NCI-H187 treated with DMSO at 0.1 percent for 48 hours (cell line): Measurements from ENCODE around the gene CRAT.

Experiments used
- DNase-seq: peaks from one replicate; lab custom pipeline; 2025; lab: John Stamatoyannopoulos, UW

CRAT gene

DNA sequence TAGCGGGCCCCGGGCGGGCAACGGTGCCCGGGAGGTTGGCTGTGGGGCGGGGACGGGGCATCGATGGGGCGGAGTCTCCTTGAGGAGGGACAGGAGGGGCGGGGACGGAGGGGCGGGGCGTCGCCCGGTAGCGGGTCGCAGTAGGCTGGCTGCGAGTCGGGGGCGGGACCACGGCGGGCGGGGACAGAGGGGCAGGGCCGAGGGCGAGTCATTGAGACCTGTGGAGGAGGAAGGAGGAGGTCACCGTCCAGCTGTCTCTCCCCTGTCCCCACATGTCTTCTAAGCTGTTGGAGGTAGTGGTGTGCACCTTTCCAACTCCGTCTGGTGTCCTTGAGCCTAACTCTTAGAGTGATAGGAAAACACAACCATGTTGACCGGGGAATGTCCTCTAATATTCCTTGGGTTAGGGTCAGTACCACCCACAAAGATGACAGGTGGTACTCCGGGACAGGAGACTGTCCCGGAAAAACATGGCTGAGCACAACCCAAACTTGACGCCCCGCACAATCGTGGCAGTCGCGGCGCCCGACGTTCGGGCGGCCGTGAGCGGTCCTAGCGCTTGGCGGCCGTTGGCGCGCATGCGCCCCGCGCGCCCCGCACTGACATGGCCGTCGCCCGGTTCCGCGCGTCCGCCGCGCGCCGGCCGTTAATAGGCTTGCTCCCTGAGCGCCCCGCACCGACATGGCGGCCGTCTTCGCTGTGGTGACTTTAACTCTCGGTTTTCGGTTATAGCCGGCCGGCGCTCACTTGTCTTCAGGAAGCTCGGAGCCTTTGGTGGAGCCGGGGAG is at the start of gene CRAT, which contains the start of gene PTPA:
CRAT (minus strand) TSS at position 54 of the 788 bp plus-strand sequence. CDS start 284 bp downstream, outside the sequence.
PTPA (plus strand) TSS at position 676 of the 788 bp plus-strand sequence. CDS start 186 bp downstream, outside the sequence.
- DNase-seq, result peak; percentile 24

DNA sequence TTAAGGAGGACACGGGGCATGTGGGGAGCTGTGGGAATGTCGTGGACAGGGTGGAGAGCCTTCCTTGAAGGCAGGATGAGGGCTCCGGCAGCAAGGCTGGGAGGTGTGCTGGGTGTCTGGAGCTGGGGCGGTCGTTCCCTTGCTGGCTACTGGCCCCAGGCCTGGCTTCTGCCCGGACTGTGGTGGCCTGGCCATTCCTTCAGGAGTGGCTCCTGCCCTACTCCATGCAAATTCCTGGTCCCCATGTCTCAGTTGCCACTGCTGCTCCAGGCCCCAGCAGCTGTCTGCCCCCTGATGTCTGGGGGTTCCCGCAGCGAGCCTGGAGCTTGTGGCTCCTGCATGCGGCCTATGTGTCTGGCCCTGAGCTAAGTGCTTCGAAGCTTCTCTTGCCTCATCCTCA is 45.6 kb upstream of the CRAT start:
- DNase-seq, result no peak

DNA sequence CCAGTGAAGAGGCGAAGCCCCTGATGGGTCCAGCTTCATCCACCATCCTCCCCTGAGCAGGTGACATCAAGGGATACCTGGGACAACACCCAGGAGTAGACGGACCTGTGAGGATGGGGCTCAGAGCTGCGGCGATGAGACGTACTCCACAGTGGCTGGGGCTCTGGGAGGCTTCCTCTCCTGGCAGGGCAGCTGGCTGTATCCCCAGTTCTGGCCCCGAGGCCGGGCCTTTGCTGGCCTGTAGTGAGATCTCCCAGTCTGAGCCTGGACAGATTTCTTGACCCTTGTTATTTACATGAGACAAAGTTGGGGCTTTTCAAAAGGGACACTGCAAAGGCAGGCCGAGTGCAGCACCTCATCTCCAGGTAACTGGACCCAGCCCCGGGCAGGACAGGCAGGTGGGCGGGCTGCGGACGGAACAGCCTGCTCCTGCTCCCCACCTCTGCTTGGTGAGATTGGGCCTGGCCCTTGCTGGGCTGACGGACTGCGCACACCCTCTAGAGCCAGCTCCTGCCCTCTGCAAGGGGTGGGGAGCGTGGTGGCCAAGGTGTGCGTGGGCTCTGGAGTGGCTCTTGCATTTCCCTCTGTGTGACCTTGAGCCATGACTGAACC is 44.4 kb upstream of the CRAT start:
- DNase-seq, result no peak

DNA sequence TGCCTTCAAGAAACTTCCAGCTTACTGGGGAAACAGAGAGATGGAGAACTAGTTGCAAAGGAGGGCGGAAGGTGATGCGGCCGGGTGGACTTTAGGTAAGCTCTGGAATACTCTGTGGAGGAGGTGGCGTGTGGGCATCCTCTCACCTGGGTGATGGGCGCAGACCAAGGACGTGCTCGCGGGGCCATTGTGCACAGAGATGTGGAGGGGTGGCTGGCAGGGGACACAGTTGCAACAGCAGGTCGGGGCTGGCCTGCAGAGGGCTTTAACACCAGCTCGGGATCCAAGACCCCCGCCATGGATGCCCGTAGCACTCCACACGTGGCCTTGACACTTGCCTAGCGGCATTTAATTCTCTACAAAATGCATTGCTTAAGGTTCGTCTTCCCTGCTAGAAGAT is 40.9 kb upstream of the CRAT start:
- DNase-seq, result no peak

DNA sequence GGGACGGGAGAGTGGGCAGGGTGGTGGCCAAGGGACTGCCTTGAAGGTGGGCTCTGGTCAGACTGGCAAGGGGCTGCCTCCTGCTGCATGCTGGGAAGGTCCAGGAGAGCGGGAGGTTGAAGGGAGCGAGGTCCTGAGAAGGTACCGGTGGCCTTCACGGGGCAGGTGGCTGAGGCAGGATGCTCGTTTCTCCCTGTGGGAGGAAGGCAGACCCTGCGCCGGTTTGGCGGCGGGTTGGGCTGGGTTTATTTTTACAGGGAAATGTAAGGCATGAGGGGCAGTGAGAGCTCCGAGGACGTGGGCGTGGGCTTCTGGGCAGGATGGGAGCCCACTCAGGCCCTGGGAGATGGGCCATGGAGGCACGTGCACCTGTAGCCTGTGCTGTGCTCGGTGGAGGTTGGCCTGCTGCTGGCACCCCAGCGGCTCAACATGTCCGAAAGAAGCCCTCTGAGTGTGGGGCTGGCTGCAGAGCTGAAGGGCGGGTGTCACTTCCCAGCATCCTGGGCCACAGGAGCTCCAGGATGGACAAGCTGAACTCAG is 40.1 kb upstream of the CRAT start:
- DNase-seq, result no peak

DNA sequence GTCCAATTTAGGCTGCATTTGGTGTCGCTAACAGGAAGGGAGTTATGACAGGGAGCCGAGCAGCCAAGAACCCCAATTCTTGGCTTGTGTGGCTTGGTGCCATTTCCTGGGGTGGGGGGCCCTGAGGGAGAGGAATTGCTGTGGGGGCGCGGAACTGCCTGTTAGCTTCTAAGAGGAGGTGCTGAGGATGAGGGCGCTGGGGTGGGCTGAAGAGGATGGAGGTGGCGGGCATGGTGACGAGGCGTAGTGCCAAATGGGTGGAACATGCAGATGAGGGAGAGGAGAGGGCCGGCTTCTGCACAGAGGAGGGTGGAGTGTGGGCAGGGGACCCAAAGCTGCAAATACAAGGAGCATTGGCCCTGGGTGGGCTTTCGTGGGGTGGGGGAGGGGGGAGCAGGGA is 39.5 kb upstream of the CRAT start:
- no peak for DNase-seq

DNA sequence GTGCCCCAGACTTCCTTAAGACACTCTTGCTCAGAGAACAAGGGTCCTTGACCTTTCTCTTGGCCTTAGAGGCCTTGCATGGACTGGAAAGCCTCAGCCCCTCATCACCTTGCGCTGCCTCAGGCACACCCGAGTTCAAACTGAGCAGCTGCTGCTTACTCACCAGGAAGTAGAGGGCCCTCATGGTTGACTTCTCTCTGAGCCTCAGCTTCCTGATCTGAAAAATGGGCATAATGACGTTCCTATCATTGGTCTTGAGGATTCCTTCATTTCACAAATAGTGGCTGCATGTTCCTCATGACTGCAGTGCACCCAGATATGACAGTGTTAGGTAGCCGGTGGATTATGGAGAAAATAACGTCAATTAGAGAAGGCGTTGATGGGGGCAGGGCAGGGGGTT is 38.8 kb upstream of the CRAT start:
- no peak for DNase-seq

DNA sequence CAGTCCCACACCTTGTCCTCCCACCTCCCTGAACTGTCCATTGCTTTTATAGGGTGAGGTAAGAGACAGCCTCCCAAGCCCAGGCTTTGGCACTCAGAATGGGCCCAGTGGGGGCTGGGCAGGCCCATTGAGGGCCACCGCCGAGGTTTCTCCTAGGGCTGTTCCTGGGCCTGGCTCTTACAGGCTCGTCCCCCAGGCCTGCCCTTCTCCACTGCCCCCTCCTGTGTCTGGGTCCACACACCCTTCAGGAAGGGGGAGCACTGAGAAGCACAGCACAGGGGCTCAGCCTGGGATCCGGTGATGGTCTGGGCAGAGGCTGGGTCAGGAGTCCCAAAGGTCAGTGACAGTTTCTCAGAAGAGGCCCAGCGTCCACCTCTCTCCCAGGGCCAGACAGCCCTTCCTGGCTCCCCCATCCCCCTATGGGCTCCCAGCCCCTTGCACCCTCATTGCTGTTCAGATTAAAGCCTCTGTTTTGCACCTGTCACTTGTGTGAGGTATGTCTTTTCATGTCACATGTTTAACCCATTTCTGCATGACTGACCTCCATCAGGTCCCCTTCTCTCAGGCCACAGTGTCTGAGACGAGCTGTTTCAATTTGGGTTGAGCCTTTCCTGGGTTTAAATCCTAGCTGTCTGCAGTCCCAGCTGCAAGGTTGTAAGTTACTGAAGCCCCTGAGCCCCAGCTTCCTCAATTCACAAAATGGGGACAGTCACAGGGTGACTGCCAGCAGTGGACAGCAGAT is 38.0 kb upstream of the CRAT start:
- no peak for DNase-seq

DNA sequence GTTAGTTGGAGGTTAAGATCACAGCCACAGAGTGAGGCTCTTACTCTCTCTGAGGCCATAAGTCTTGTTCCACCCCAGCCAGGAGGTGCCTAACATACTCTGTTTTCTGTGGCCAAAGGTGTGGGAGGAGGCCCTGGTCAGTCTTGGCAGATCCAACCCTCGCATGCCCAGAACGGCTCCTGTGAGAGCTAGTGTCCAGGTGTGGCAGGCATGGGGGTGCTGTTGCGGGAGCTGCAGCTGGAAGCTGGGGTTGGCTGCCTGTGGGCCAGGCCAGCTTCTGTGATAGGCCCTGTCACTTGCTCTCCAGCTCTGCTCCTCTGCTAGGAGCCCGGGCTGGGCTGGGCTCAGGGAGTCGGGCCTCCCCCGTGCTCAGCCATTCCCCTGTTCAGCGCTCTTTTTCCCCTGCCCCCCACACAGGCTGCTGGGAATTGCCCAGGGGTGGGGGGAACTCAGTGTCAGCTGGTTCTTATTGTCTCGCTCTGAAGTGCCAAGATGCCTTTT is 35.9 kb upstream of the CRAT start:
- no peak for DNase-seq

DNA sequence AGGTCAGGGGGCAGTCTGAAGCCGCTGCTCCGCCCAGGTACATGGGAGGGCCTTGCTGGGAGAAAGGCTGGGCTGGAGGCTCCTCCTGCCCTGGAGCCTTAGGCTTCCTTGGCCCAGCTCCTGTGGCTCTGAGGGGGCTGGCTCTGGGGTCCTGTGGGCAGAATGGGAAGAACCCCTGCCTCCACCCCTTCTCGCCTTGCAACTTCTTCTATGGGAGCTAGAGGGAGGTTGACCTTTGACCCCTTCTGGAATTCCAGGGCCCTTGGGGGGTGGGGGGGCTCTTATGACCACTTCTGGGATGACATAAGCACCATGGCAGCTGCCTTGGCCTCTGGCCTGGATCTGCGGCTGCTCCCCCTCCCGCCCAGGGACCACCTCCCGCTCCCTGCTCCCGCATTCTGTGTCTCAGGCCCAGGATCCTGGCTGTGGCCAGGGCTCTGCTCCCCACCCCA is 35.3 kb upstream of the CRAT start:
- no peak for DNase-seq

DNA sequence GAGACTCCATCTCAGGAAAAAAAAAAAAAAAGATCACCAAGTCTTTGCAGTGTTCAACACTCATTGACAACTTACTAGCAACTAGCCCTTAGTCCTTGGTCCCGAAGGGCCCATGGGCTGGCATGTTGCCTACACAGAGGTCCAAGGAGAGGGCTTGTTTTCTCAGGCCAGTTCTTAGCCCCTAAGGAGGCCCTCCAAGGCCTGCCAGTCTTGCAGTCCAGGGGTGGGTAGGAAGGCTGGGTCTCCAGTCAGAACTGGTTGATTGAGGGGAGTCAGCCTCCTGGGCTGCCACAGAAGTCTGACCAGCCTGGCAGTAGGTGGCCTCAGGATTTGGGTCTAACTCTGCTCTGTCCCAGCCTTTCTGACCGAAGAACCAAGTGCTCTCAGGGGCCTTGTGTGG is 34.7 kb upstream of the CRAT start:
- no peak for DNase-seq

DNA sequence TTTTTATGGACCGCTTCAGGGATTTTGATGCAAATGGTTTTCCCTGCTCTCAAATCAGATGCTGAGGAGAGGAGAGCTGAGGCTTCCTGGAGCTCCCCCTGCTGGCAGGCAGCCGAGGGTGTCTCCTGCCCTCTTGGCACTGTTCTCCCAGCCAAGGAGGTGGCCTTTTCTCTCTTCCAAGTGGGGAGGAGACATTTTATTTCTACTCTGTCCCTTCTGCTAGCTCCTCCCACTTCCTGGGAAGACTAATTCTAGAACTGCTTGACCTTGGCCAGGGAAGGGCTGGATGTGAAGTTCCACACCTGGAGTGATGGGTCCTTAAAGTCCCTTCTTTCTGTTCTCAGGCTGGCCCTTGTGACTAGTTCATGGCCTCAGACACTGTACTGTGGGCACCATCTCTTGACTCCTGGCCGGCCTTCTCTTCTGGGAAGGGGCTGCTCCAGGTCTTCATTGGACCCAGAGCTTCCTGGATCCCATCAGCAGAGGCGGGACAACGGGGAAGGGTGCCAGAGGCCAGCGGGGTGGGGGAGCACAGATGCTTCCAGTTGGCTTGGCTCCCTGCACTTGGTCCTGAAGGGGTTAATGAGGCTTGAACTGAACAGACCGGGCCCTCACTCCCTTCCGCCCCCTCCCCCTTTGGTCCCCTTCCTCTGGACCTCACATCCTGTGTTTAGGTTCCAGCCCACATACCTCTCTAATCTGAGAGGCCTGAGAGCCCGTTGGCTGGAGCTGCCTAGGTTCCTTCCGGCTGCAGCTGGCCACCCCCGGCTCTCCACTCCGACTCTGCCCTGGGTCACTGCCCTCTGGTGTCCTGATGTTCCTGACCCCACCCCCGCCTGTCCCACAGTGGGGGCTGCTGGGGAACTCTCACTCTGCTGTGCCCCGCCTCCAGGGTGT is 32.7 kb upstream of the CRAT start:
- DNase-seq, result no peak

DNA sequence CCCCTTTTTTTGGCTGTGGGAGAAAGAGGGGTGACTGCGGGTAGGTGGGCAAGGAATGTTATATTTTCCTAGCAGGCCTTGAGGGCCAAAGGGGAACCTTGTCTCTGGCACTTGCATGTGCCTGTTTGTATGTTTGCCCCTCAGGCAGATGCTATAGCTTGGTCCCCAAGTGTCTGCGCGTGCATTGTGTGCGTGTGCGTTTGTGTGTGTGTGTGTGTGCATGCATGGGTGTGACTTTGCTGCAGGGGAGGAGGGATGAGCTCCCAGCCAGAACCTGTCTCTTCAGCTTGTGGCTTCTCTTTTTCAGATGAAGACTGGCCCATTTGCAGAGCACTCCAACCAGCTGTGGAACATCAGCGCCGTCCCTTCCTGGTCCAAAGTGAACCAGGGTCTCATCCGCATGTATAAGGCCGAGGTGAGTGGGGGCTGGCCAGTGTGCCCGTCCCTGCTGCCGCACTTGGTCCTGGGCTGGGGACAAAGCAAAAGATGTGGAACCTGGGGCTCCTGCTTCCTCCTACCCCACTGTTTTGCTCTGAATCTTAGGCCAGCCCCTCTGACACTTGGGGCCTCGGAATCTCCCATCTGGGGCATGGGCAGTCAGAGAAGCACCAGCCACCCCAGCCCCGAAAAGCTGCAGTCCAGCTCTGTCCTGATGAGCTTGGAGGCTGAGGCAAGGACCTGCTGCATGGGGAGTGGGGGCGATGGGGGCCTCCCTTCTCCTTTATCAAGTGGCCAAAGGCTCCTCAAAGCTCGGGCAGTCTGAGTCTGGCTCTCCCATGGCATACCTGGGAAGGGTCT is 31.7 kb upstream of the CRAT start:
- no peak for DNase-seq

DNA sequence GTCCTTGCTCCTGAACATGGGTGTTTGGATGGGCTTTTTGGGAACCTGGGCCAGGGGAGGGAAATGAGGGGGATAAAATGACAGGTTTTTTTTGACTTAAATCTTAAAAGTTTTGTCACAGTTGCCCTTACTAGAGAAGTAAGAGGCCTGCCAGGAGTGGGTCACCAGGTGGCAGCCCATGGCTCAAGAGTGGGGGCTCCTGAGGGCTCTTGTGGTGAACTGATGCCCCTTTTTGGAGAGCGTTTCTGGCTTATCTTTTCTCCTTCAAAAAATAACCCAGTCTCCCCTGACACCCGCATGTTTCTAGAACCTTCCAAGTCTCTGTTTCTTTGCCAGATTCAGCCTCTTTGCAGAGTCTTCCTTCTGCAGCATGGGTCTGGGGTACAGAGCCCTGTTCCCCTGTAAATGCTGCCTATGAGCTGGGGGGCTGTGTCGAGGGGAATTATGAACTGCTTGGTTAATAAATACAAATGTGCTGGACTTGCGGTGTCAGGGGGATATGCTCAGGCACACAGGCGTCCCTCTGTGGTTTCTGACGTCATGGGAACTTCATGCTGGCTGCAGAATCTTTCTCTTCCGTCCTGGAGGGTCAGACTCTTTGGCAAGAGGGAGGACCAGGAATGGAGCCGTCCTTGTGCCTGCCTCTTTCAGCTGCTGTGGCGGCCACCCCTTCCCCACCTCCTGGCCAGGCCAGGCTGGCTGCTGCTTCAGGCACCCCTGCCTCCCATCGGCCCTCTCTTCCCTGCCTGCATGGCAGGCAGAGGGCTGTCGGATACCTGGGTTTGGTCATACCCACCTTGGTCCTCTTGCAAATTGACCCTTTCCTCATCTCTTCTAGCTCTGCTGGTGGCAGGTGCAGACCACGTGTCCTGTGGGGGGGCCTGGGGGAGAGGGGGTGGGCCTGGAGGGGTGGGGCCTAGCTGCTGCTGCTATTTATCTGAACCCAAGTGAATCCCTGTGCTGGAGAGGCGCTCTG is 30.8 kb upstream of the CRAT start:
- DNase-seq, result no peak

DNA sequence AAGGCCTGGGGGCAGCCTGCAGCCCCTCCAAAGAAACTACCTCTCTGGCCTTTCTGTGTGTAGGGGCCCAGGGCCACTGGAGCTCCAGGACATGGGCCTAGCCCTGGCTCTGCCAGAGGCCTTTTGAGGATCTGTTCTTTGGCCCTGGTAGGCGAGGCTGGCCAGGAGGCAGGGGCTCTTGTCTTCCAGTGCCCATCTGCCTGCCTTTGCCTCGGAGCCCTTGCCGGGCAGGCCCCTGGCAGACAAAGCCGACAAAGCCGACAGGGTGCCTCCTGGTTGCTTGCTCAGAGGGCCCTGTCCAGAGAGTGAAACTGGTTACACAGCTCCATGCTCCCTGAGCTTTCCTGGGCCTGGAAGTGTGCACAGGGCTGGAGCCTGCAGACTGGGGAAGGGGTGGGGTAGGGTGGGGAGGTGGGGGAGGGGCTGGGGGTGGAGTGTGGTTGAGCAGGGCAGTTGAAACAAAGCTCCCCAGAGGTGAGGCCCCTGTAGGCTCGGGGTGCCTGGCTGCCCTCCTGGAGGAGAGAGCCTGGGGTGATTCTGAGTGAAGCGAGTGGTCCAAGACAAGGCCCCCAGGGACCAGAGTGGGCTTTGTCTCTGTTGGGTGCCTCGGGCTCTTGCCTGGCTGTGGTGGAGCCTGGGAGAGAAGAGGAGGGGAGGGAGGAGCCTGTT is 29.9 kb upstream of the CRAT start:
- no peak for DNase-seq

DNA sequence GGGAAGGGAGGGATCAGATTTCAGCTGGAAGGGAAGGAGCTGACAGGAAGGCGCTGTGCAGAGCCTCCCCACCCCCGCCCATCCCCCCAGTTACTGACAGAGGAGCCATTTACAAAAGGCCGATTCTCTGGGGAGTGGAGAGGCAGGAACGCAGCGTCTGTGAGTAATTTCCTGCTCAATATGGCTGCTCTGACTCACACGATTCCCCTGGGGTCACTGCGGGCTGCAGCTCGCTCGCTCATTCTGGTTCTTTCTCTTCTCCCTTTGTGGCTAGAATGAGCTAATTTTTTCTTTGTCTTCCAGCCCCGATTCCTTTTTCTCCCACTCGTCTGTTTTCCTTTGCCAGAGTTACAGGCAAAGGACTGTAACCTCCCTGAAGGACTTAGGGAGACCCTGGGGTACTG is 29.4 kb upstream of the CRAT start:
- peak; percentile 81 for DNase-seq

DNA sequence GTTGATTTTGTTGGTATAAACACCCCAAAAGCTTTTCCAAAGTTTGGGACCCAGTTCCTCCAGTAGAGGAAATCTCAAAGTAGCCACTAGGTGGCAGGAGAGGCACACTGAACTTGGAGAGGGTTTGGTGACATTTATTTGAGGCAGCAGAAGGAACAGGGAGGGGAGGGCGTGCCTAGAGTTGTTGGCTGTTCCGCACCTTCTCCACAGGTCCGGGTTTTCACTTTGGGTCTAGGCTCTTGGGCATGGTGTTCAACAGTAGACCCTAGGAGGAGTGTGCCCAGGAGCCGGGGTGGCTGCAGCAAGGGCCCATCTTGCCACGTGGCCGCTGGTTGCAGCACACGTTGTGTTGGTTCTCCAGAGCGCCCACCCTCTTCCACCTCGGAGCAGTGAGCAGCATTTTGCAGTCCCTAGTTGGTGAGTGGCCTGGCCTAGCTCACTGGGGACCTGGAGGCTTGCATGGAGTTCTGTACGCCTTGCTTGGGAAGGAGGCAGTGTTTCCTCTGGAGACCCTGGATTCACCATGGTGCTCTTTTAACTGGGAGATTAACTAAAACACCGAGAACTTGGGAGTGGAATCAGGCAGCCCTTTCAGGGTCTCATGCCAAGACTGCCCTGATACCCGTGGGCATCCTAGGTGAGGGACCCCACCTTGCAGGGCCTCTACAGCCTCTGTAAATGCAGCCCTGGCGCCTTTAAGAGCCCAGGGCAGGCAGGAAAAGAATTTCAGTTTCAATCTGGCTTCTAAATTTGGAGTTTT is 28.8 kb upstream of the CRAT start:
- DNase-seq, result peak; percentile 46
